HG02852 (cell line): ENCODE results near the gene CLUH.
"Not testable (repeated sequence)": the region's sequence is repeated elsewhere in the genome, so short reads cannot be mapped to it uniquely, and the experiment has no call there.

Experiments
- ATAC-seq: cut with Tn5 transposase; IDR thresholded peaks from one replicate; pipeline ENCODE4 v1.9.1; 2021; ENCODE audit warnings: mild to moderate bottlenecking, moderate library complexity; ENCODE audit not compliant: unreplicated experiment

The CLUH gene

GRCh38 chr17:2690165-2691068 lies 21.1 kb downstream of the CLUH start:
- ATAC-seq = no peak

- ATAC-seq = no peak
Measured at GRCh38 chr17:2689411-2690164, 22.0 kb downstream of the CLUH start.

- no peak for ATAC-seq
Measured at GRCh38 chr17:2688351-2689342, 22.9 kb downstream of the CLUH start.

- ATAC-seq = no peak
Measured at GRCh38 chr17:2687074-2687418, 24.5 kb downstream of the CLUH start.

- no peak for ATAC-seq
Measured at GRCh38 chr17:2685696-2686095, 25.9 kb downstream of the CLUH start.

- no peak for ATAC-seq
Measured at GRCh38 chr17:2684549-2684948, 27.0 kb downstream of the CLUH start.

GRCh38 chr17:2683912-2684311 lies 27.7 kb downstream of the CLUH start:
- ATAC-seq = no peak

GRCh38 chr17:2682176-2682938 lies 29.2 kb downstream of the CLUH start:
- ATAC-seq = no peak

GRCh38 chr17:2681650-2682049 lies 29.9 kb downstream of the CLUH start:
- no peak for ATAC-seq

GRCh38 chr17:2680961-2681360 lies 30.6 kb downstream of the CLUH start:
- no peak for ATAC-seq

GRCh38 chr17:2679247-2679646 lies 32.3 kb downstream of the CLUH start:
- ATAC-seq = not testable (repeated sequence)

GRCh38 chr17:2672026-2672425 lies 39.5 kb downstream of the CLUH start:
- ATAC-seq = no peak

- ATAC-seq = not testable (repeated sequence)
Measured at GRCh38 chr17:2660410-2660809, 51.2 kb downstream of the CLUH start.

GRCh38 chr17:2659337-2659736 lies 52.2 kb downstream of the CLUH start:
- not testable (repeated sequence) for ATAC-seq

GRCh38 chr17:2656283-2656682 lies 55.3 kb downstream of the CLUH start:
- no peak for ATAC-seq

- no peak for ATAC-seq
Measured at GRCh38 chr17:2655546-2655945, 56.0 kb downstream of the CLUH start.

GRCh38 chr17:2652911-2653310 lies 58.7 kb downstream of the CLUH start:
- not testable (repeated sequence) for ATAC-seq

- ATAC-seq = no peak
Measured at GRCh38 chr17:2649191-2649590, 62.4 kb downstream of the CLUH start.

GRCh38 chr17:2647957-2648356 lies 63.6 kb downstream of the CLUH start:
- ATAC-seq = no peak

- no peak for ATAC-seq
Measured at GRCh38 chr17:2644971-2645370, 66.6 kb downstream of the CLUH start.
